ENCODE data around the gene ACE.

DNA sequence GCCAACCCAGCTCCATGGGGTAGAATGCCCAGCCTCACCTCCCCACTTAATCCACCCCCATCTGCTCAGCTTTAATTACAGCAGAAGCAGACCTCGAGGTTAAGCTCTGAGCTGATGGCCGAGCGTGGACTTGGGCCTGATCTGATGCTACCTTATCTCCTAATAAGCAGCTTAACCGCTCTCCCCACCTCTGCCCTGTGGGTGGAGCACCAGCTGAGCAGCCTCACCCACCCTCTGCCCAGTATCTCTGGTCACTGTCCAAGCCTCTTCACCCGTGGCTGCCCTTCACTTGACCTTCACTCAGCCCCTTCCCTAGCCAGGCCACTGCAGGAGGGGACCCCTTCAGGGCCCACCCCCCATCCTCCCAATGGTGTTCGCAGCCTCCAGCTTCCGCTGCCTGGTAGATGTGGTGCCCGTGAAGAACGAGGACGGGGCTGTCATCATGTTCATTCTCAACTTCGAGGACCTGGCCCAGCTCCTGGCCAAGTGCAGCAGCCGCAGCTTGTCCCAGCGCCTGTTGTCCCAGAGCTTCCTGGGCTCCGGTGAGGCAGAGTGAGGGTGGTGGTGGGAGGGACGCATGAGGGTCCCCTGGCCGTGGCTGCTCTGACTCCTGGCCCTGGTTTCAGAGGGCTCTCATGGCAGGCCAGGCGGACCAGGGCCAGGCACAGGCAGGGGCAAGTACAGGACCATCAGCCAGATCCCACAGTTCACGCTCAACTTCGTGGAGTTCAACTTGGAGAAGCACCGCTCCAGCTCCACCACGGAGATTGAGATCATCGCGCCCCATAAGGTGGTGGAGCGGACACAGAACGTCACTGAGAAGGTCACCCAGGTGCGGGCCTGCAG, 53.1 kb downstream of the ACE start:
- TF ChIP-seq POLR2A (IDR thresholded peaks at IDR 0.05) (no peak), CTCF (IDR thresholded peaks at IDR 0.05) (no peak)

Measured in lower leg skin (tissue), 3 donors.